KOPT-K1 (cell line): ENCODE data around the gene SYNM.
"Not testable (repeated sequence)": the region's sequence is repeated elsewhere in the genome, so short reads cannot be mapped to it uniquely, and the experiment has no call there.

Experiments used
- H3K27ac ChIP-seq: fragments of 200-600 bp; sonication (generic); 2 replicates; pipeline ENCODE4 v1.5.1; 2016; ENCODE audit warnings: antibody characterized with exemption, mild to moderate bottlenecking, low read depth, low read length; ENCODE audit not compliant: poor library complexity, severe bottlenecking
- H3K36me3 ChIP-seq: fragments of 200-600 bp; sonication (generic); 2 replicates; pipeline ENCODE4 v1.5.1; 2017; ENCODE audit warnings: antibody characterized with exemption, mild to moderate bottlenecking, low read length, moderate library complexity; ENCODE audit not compliant: insufficient read depth
- H3K9me3 ChIP-seq: fragments of 200-600 bp; sonication (generic); 2 replicates; pipeline ENCODE4 v1.5.1; 2017; ENCODE audit warnings: antibody characterized with exemption, low read length, mild to moderate bottlenecking; ENCODE audit not compliant: insufficient read depth, poor library complexity, severe bottlenecking

Gene SYNM

GRCh38 chr15:99110581-99111320 is 5.9 kb downstream of the SYNM start:
- Histone ChIP-seq H3K36me3 (no peaks in the 10 kb centered on the region), H3K9me3 (no peaks in the 10 kb centered on the region), H3K27ac (no peak overlapping the region)

DNA sequence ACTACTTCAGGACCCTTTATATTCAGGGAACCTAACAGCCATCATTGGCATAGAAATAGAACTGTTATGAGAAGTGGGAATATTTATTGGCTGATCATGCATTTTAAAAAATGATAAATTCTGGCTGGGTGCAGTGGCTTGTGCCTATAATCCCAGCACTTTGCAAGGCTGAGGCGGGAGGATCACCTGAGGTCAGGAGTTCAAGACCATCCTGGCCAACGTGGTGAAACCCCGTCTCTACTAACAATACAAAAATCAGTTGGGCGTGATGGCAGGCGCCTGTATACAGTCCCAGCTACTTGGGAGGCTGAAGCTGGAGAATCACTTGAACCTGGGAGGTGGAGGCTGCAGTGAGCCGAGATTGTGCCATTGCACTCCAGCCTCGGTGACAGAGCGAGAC is 6.8 kb downstream of the SYNM start:
- H3K27ac ChIP-seq, H3K36me3 ChIP-seq, H3K9me3 ChIP-seq: not testable (repeated sequence)

DNA sequence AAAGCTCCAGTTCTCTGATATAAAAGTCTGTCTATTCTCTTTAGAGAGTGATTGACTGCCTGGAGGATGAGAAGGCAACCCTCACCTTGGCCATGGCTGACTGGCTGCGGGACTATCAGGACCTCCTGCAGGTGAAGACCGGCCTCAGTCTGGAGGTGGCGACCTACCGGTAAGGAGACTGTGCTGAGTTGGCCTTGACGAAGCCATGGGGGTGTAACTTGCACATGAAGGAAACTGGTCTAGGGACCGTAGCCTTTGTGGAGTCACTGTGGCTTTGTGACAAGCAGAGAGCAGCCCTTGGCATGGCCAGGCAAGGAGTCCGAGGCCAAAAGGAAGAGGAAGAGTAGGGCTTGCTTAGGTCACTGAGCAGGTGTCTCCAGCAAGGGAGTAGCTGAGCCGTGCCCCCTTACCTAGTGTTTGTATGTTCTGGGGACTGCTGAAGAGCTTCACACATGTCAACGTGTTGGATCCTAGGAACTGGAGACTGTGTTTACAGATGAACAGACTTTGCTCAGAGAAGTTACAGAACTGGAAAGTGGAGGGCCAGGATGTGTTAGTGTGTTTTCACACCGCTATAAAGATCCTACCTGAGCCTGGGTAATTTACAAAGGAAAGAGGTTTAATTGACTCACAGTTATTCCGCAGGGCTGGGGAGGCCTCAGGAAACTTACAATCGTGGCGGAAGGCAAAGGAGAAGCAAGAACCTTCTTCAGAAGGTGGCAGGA is 8.8 kb downstream of the SYNM start:
- Histone ChIP-seq H3K27ac (no peak overlapping the region), H3K36me3 (no peaks in the 10 kb centered on the region), H3K9me3 (no peaks in the 10 kb centered on the region)

DNA sequence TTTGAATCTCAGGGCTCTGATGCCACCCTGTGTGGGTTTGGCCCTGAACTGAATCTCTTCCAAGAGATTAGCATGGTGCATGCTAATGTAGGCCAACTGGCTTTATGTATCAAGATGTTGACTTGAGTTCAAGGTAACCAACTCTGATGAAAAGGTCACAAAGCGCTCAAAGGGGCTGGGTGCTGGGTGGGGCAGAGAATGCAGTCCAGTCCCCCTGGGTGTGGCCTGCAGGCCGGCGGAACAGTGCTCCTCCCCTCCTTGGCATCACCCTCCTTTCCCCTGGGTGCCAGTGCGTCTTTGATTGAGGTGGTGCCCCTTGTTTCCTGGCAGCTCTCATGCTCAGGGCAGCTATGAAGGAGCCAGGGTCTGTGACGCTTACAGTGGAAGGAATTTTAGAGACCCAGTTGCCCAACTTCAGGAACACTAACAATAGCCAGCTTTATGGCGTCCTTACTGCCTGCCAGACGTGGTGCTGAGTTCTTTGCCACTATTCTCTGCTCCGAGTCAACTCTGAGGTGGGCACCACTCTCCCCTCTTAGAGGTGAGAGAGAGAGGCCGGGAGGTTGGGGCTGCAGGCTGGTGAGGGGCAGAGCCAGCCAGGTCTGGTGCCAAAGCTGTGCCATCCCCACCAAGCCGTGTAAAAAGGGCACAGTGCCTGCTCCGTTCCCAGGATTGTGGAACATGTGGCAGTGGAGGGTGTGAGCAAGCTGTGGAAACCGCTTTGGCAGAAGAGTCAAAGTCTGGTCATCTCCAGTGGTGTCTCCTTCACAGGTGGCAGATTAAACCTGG is 9.8 kb downstream of the SYNM start:
- H3K9me3 ChIP-seq, result no peaks in the 10 kb centered on the region
- no peaks in the 10 kb centered on the region for H3K36me3 ChIP-seq
- no peak overlapping the region for H3K27ac ChIP-seq

GRCh38 chr15:99115300-99116215 is 10.7 kb downstream of the SYNM start:
- H3K9me3 ChIP-seq, result no peaks in the 10 kb centered on the region
- no peak overlapping the region for H3K27ac ChIP-seq
- H3K36me3 ChIP-seq, result no peaks in the 10 kb centered on the region

GRCh38 chr15:99117111-99117510 is 12.2 kb downstream of the SYNM start:
- Histone ChIP-seq H3K9me3 (no peaks in the 10 kb centered on the region), H3K36me3 (no peaks in the 10 kb centered on the region), H3K27ac (no peak overlapping the region)

DNA sequence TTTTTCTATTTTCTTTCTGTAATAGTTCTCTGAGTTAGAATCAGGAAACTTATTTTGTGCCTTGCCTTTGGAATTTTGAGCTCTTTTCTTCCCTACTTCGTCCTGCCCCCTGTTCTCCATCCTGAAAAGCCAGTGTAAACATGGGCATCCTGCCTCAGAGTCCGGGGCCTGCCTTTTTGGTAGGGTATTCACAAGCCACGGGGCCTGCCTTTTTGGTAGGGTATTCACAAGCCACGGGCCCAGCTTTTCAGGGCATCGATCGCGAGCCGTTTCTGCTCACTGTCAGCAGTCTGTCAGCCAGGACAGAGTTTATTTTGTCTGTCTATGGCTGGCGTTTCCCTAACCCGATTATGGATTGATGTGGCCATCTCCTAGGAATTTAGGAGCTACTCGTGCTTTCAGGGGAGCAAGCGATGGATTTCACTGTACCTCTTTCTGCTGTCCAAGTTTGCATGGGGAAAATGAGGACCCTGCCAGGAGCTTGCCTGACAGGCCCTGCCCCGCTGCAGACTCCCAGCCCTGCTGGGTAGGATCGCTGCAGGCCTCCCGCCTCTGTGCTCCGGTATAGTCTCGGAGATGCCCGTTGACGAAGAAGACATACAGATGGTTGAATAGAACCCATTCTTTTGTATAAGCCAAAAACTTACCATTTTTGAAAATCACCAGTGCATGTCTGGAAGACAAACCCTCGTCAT is 12.8 kb downstream of the SYNM start:
- H3K36me3 ChIP-seq, result no peaks in the 10 kb centered on the region
- H3K27ac ChIP-seq, result no peak overlapping the region
- H3K9me3 ChIP-seq, result no peaks in the 10 kb centered on the region

DNA sequence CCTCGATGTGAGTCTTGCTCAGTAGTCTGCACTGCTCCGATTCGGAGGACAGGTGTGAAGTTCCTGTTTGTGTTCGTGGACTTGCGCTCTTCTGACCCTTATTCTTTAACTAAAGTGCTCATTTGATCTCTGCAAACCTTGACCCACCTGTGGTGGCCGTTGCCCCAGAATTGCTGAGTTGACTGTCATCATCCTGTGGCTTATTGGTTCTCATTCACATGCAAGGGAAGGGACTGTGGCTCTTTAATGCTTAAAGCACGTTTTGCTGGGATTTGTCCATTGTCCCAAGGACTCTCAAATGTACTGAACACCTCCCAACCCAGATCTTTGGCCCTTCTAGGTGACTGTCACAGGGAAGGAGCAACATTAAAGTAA is 13.4 kb downstream of the SYNM start:
- Histone ChIP-seq H3K9me3 (no peaks in the 10 kb centered on the region), H3K36me3 (no peaks in the 10 kb centered on the region), H3K27ac (no peak overlapping the region)

DNA sequence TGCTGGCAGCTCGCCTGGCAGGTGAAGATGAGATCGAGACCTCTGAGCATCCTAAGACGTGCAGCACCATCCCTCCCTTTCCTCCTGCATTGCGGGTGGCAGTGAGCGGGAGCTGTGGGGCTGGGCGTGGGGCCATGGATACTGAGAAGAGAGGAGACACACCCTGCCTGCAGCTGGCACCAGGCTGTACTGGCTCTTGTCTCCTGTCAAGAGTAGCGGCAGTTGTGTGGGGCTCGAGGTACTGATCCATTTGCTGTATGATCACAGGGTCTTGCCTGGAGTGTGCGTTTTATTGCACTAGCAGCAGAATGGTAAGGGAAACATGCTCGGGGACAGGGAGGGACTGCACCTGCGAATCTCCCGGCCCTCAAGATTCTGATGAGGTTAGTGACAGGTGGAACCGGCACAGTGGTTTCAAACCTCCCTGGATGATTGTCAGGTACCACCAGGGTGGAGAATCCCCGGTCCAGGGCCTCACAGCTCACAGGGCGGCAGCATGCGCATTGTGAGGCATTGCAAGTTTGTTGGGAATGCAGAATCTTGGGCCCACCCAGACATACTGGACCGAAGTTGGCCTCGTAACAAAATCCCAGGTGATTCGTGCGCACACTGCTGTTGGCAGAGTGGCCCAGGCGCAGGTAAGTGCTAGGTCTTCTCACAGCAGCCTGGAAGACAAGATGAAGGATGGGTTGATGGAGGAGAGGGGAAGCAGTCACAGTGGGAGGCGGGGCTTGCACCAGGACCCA is 14.1 kb downstream of the SYNM start:
- Histone ChIP-seq H3K27ac (no peak overlapping the region), H3K9me3 (no peaks in the 10 kb centered on the region), H3K36me3 (no peaks in the 10 kb centered on the region)

DNA sequence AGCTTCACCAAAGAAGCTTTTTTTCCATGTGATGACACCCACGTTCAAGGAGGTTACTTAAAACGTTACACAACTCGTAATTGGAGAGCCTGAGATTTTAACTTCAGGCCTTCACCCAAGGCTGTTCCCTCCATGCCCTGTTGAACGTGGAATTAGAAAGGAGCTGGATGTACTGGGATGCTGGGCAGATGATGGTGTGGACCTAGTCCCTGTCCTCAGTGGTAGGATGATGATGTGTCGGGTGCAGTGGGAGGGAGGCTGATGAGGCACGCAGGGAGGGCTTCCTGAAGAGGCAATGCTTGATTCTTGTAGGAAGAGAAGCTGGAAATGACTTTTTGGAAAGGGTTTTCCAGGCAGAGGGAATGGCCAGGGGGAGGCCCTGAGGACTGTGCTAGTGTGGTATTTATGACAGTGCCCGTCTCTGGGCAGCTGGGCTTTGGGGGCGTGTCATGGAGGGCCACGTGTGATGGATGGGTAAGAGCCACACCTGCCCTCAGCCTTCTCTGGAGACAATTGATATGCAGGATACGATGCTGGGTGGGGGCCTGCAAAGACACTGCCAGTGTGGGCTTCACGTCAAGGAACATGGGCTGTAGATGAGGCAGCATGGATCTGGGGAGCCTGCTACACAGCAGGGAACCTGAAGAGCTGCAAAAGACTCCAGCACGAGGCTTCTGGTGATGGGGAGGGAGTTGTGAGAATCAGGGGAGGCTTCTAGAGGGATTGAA is 15.3 kb downstream of the SYNM start:
- Histone ChIP-seq H3K36me3 (no peaks in the 10 kb centered on the region), H3K9me3 (no peaks in the 10 kb centered on the region), H3K27ac (no peak overlapping the region)

GRCh38 chr15:99121207-99121606 is 16.3 kb downstream of the SYNM start:
- Histone ChIP-seq H3K36me3 (no peaks in the 10 kb centered on the region), H3K27ac (no peak overlapping the region), H3K9me3 (no peaks in the 10 kb centered on the region)

- Histone ChIP-seq H3K9me3 (no peaks in the 10 kb centered on the region), H3K27ac (no peak overlapping the region), H3K36me3 (no peaks in the 10 kb centered on the region)
Observed at GRCh38 chr15:99121691-99122410, 17.0 kb downstream of the SYNM start.
